ENCODE results near the gene CUL9.

DNA sequence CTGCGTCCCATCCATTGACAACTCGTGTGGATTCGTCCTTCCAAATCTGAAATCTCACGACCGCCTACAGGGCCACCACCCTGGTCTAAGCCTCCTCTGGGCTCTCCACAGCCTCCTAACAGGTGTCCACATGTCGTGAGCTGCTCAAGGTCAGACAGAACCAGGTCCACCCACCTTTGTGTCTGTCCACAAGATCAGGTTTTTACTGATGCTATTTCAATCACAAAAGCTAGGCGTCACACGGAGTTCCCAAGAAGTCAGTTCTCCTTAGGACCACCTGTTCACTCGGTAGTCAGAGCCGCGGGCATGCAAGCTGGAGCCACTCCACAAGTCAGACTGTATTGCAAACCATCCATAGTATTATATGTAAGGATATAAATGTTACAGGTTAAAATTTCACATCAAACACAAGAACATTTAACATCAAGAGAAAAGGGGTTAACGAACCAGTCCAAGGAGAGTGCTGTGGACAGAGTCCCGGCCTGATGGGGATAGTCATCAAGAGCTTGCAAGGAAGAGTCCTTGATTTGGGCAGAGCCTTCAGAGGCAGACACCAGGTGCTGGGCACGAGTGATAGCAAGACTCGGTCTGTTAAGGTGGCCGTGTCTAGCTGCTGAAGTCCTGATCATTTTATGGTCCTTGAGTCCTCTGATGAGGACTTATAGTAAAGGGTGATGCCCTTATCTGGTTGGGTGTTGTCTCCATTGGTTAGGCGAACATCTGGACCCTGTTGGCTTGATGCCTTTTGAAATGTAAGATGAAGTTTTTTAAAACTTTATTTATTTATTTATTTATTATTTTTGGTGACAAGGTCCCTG lies 48.0 kb downstream of the CUL9 start:
- TF ChIP-seq, protein P1, sequence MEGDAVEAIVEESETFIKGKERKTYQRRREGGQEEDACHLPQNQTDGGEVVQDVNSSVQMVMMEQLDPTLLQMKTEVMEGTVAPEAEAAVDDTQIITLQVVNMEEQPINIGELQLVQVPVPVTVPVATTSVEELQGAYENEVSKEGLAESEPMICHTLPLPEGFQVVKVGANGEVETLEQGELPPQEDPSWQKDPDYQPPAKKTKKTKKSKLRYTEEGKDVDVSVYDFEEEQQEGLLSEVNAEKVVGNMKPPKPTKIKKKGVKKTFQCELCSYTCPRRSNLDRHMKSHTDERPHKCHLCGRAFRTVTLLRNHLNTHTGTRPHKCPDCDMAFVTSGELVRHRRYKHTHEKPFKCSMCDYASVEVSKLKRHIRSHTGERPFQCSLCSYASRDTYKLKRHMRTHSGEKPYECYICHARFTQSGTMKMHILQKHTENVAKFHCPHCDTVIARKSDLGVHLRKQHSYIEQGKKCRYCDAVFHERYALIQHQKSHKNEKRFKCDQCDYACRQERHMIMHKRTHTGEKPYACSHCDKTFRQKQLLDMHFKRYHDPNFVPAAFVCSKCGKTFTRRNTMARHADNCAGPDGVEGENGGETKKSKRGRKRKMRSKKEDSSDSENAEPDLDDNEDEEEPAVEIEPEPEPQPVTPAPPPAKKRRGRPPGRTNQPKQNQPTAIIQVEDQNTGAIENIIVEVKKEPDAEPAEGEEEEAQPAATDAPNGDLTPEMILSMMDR (conservative IDR thresholded peaks at IDR 0.05 in 1 of 2, IDR thresholded peaks at IDR 0.05 in 1 of 2; ENCODE audit: extremely low read depth in 1 of 2, insufficient read depth in 1 of 2, low read depth in 1 of 2, low read length in 2 of 2), result no peak
- TF ChIP-seq EZH2 (IDR thresholded peaks at IDR 0.05; ENCODE audit: borderline replicate concordance, low read length), result no peak
